GM23248 (cell line): Measurements from ENCODE around the gene CGA. TPM values are rescaled to one million over a fixed set of nuclear protein-coding genes. Genes with fewer than 3 reads are reported as not detected.

Experiments
- DNase-seq: peaks from one replicate; pipeline ENCODE4 v3.0.0-alpha.2; 2015
- H2AFZ ChIP-seq: fragments of 200-600 bp; sonication (generic); 2 replicates; pipeline ENCODE4 v1.6.1; 2016; ENCODE audit warnings: antibody characterized with exemption
- H3F3A ChIP-seq: fragments of 200-600 bp; sonication (generic); 2 replicates; pipeline ENCODE4 v1.6.1; 2016; ENCODE audit warnings: mild to moderate bottlenecking, antibody characterized with exemption, mixed run types; ENCODE audit not compliant: insufficient read depth
- H3K27ac ChIP-seq: fragments of 200-600 bp; sonication (generic); 2 replicates; pipeline ENCODE4 v1.5.1; 2016; ENCODE audit warnings: mild to moderate bottlenecking
- H3K27me3 ChIP-seq: fragments of 200-600 bp; sonication (generic); replicated peaks from 2 replicates; pipeline ENCODE4 v1.6.1; 2016; ENCODE audit warnings: mild to moderate bottlenecking; ENCODE audit not compliant: insufficient read depth
- H3K36me3 ChIP-seq: fragments of 200-600 bp; sonication (generic); 2 replicates; pipeline ENCODE4 v1.6.1; 2016; ENCODE audit warnings: low read depth, mild to moderate bottlenecking
- H3K4me1 ChIP-seq: fragments of 200-600 bp; sonication (generic); 2 replicates; pipeline ENCODE4 v1.6.1; 2016; ENCODE audit warnings: mild to moderate bottlenecking; ENCODE audit not compliant: insufficient read depth
- H3K4me2 ChIP-seq: fragments of 200-600 bp; sonication (generic); one replicate; pipeline ENCODE4 v1.6.1; 2016; ENCODE audit warnings: mild to moderate bottlenecking; ENCODE audit not compliant: unreplicated experiment
- H3K4me3 ChIP-seq: fragments of 200-600 bp; sonication (generic); 2 replicates; pipeline ENCODE4 v1.5.1; 2016; ENCODE audit warnings: mild to moderate bottlenecking
- H3K79me2 ChIP-seq: fragments of 200-600 bp; sonication (generic); 2 replicates; pipeline ENCODE4 v1.6.1; 2016; ENCODE audit warnings: mild to moderate bottlenecking; ENCODE audit not compliant: insufficient read depth
- H3K9ac ChIP-seq: fragments of 200-600 bp; sonication (generic); 2 replicates; pipeline ENCODE4 v1.6.1; 2016; ENCODE audit warnings: mild to moderate bottlenecking
- H3K9me2 ChIP-seq: fragments of 200-600 bp; sonication (generic); 2 replicates; pipeline ENCODE4 v1.6.1; 2016; ENCODE audit warnings: mixed run types, mild to moderate bottlenecking, moderate library complexity; ENCODE audit not compliant: insufficient read depth
- H3K9me3 ChIP-seq: fragments of 200-600 bp; sonication (generic); one replicate; pipeline ENCODE4 v1.6.1; 2017; ENCODE audit warnings: low read depth
- H4K20me1 ChIP-seq: fragments of 200-600 bp; sonication (generic); 2 replicates; pipeline ENCODE4 v1.6.0; 2016; ENCODE audit not compliant: insufficient read depth
- EZH2 ChIP-seq: fragments of 200-600 bp; sonication (generic); IDR thresholded peaks from 2 replicates; pipeline ENCODE4 v1.6.1; 2018; ENCODE audit warnings: antibody characterized with exemption, mild to moderate bottlenecking; ENCODE audit not compliant: insufficient read depth, poor library complexity, severe bottlenecking
- EZH2phosphoT487 ChIP-seq: fragments of 200-600 bp; sonication (generic); IDR thresholded peaks from 2 replicates; pipeline ENCODE4 v1.6.1; 2018; ENCODE audit warnings: antibody characterized with exemption, moderate library complexity, mild to moderate bottlenecking, low read depth; ENCODE audit not compliant: insufficient read depth
- WGBS, 2 experiments: methylation state at CpG; one replicate each; pipeline ENCODE4 v1.1.6; 2015 to 2017; ENCODE audit warnings: low lambda C conversion rate in 2 of 2, low coverage in 1 of 2; ENCODE audit errors: missing lambda C conversion rate in 2 of 2; 5-methylcytosine and 5-hydroxymethylcytosine counted together
- in situ Hi-C: fragments of 300-500 bp; cut with MboI; formaldehyde crosslinking; loops from 2 replicates; pipeline ENCODE4 v1.15.0; 2020
- polyA plus RNA-seq: library from polyadenylated mRNA; unstranded; fragments of >200 nt; fragmentation: Nextera tagmentation; extraction: Ambion mirVana; gene quantifications from 2 replicates; pipeline ENCODE4 v1.2.1, GENCODE V29; 2016
- total RNA-seq: library from RNA; depleted of rRNA; stranded (reverse); fragments of >200 nt; shearing (Covaris generic); gene quantifications from 2 replicates; pipeline ENCODE4 v1.2.3, GENCODE V29; 2014

Gene CGA
- total and polyA plus RNA-seq, 2 experiments from 2014 or later = 6.3 to 8.9 TPM

DNA sequence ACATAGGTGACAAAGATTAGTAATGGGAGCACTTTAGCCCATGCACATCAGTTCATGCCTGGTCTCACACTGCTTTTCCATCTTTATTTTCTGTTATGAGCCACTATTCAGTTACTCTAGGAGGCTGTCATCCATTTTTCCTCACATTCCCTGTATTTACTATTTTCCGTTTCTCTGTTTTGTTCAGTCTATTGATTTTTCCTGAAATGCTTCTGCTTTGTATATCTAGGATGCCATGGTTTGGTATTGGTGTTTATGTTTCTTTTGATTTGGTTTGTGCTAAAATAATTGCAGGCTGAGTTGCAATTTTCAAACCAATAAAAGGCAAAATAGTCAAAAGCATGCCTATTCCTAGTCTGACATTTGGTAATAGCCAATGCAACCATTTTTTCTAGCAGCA lies 31.6 kb upstream of the CGA start:
- Histone ChIP-seq H3K79me2 (no peaks in the 10 kb centered on the region), H3K4me2 (no peak overlapping the region), H3K9ac (no peak overlapping the region), H3K36me3 (no peaks in the 10 kb centered on the region), H3K9me2 (no peaks in the 10 kb centered on the region), H3K27ac (no peak overlapping the region), H3F3A (no peaks in the 10 kb centered on the region), H3K4me1 (no peaks in the 10 kb centered on the region), H4K20me1 (no peaks in the 10 kb centered on the region), H3K27me3 (peaks cover 4% of the 10 kb centered on the region; the same call in 1 of the 2 replicates), H2AFZ (no peak overlapping the region), H3K4me3 (no peak overlapping the region), H3K9me3 (no peaks in the 10 kb centered on the region)
- no peak for DNase-seq
- TF ChIP-seq EZH2 = no peak
- no peak for TF ChIP-seq EZH2phosphoT487
- in situ Hi-C loops = no loop called here
- 20 to 37% methylated on average over 1 of the region's 1 CpG for WGBS, 2 experiments

DNA sequence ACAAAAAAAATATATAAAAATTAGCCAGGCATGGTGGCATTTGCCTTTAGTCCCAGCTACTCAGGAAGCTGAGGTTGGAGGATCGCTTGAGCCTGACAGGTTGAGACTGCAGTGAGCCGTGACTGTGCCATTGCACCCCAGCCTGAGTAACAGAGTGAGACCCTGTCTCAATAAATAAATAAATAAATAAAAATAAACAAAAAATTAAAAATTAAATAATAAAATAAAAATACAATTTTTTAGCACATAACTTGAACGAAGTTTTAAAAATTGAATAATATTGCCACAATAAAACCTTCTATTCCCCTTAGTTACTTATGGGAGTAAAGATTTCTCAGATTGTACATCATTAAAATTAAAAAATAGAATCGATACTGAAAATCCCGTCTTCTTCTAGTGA lies 29.2 kb upstream of the CGA start:
- Histone ChIP-seq H3K36me3 (no peaks in the 10 kb centered on the region), H4K20me1 (no peaks in the 10 kb centered on the region), H3K4me2 (no peak overlapping the region), H3K9me2 (no peaks in the 10 kb centered on the region), H3K4me1 (no peaks in the 10 kb centered on the region), H2AFZ (no peak overlapping the region), H3K9ac (no peak overlapping the region), H3K27ac (no peak overlapping the region), H3F3A (no peaks in the 10 kb centered on the region), H3K4me3 (no peak overlapping the region), H3K9me3 (no peaks in the 10 kb centered on the region), H3K27me3 (peaks cover 4% of the 10 kb centered on the region; the same call in 1 of the 2 replicates), H3K79me2 (no peaks in the 10 kb centered on the region)
- no peak for DNase-seq
- TF ChIP-seq EZH2 (no peak), EZH2phosphoT487 (no peak)
- in situ Hi-C loops = no loop called here
- WGBS, 2 experiments = 72 to 82% methylated on average over 5 of the region's 5 CpGs

DNA sequence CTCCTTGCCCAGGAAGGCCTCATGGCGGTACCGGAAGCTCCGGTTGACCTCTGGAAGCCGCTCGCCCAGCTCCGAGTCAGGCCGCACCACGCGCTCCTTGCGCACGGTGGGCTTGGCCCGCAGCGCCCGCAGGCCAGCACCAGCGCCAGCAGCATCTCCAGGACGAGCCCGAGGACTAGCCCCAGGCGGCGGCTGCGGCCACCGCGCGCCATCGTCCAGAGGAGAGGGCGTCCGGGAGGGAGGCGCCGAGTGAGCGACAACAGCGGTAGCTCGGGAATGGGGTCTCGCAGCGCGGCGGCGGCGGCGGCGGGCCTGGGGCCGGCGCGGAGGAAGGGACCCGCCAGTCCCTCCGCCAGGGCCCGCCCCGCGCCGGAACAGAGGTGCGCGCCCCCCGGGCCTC lies 27.6 kb upstream of the CGA start:
- H3K9ac ChIP-seq = no peak overlapping the region
- no peak overlapping the region for H3K27ac ChIP-seq

DNA sequence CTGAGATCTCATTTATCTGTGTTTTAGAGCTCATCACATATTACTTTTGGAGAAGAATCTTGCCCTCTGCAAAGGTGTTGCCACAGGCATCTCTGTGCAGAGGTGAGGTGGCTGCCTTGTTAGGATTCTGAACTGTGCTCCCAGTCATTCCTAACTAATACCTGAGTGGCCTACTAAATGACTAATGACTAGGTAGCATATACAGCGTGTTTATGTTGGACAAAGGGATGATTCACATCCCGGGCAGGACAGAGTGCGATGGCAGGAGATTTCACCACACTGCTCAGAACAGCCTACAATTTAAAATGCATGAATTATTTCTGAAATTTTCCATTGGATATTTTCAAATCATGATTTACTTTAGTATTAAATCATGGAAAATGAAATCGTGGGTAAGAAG lies 23.1 kb upstream of the CGA start:
- 55 to 59% methylated on average over 4 of the region's 4 CpGs for WGBS, 2 experiments
- Histone ChIP-seq H3K4me2 (no peak overlapping the region), H3K79me2 (no peaks in the 10 kb centered on the region), H3K27me3 (no peaks in the 10 kb centered on the region), H3K27ac (no peak overlapping the region), H3K4me3 (no peak overlapping the region), H3K36me3 (no peaks in the 10 kb centered on the region), H3K9me2 (no peaks in the 10 kb centered on the region), H2AFZ (no peak overlapping the region), H3K4me1 (no peaks in the 10 kb centered on the region), H3K9ac (no peak overlapping the region), H3K9me3 (no peaks in the 10 kb centered on the region), H4K20me1 (no peaks in the 10 kb centered on the region), H3F3A (no peaks in the 10 kb centered on the region)
- in situ Hi-C loops = no loop called here
- no peak for DNase-seq
- TF ChIP-seq EZH2phosphoT487 (no peak), EZH2 (no peak)

More for the DNA sequence above, 27.6 kb upstream of the CGA start:
- no peaks in the 10 kb centered on the region for H4K20me1 ChIP-seq
- H3K4me2 ChIP-seq = peak overlapping the region; percentile 31
- H3K9me3 ChIP-seq = no peaks in the 10 kb centered on the region
- H3K36me3 ChIP-seq = no peaks in the 10 kb centered on the region
- no peaks in the 10 kb centered on the region for H3K4me1 ChIP-seq
- no peak for DNase-seq
- H3K79me2 ChIP-seq = no peaks in the 10 kb centered on the region
- in situ Hi-C loops = no loop called here
- no peaks in the 10 kb centered on the region for H3F3A ChIP-seq
- 33 to 34% methylated on average over 34 to 51 of the region's 51 CpGs for WGBS, 2 experiments
- TF ChIP-seq EZH2 (no peak), EZH2phosphoT487 (no peak)
- peaks cover 4% of the 10 kb centered on the region; the same call in 1 of the 2 replicates for H3K27me3 ChIP-seq
- H3K9me2 ChIP-seq = no peaks in the 10 kb centered on the region
- H3K4me3 ChIP-seq = peak overlapping the region; percentile 40
- H2AFZ ChIP-seq = peak overlapping the region; percentile 34; the same call in 1 of the 2 replicates

DNA sequence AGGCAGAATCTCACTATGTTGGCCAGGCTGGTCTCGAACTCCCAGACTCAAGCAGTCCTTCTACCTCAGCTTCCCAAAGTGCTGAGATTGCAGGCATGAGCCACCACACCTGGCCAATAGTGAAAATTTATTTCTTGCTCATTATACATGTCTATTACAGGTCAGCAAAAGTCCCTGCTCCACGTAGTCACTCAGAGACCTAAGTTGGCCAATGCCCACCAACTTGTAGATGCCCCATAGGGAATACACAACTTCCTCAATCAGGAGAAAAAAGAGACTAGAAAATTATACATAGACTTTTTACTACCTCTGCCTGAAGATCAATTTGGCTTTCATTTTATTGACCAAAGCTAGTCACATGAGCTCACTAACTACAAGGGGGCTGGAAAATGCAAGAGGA lies 22.0 kb upstream of the CGA start:
- H3K9me2 ChIP-seq = no peaks in the 10 kb centered on the region
- no peak overlapping the region for H2AFZ ChIP-seq
- 46 to 68% methylated on average over 2 of the region's 2 CpGs for WGBS, 2 experiments
- H3K9me3 ChIP-seq = no peaks in the 10 kb centered on the region
- H3K9ac ChIP-seq = no peak overlapping the region
- H3K4me1 ChIP-seq = no peaks in the 10 kb centered on the region
- H3K27me3 ChIP-seq = no peaks in the 10 kb centered on the region
- H3K36me3 ChIP-seq = no peaks in the 10 kb centered on the region
- H3K4me3 ChIP-seq = no peak overlapping the region
- no peak overlapping the region for H3K4me2 ChIP-seq
- in situ Hi-C loops = no loop called here
- H3K27ac ChIP-seq = no peak overlapping the region
- no peaks in the 10 kb centered on the region for H4K20me1 ChIP-seq
- DNase-seq = no peak
- no peaks in the 10 kb centered on the region for H3K79me2 ChIP-seq
- no peaks in the 10 kb centered on the region for H3F3A ChIP-seq
- TF ChIP-seq EZH2 = no peak
- no peak for TF ChIP-seq EZH2phosphoT487
